ENCODE data around the gene KYNU.
"Not testable (repeated sequence)": the region's sequence is repeated elsewhere in the genome, so short reads cannot be mapped to it uniquely, and the experiment has no call there.

Gene KYNU

GRCh38 chr2:143034292-143035074 is 157.0 kb downstream of the KYNU start:
- DNase-seq = peak; percentile 65

- DNase-seq = no peak
Measured at GRCh38 chr2:143051465-143051864, 174.0 kb downstream of the KYNU start.

DNA sequence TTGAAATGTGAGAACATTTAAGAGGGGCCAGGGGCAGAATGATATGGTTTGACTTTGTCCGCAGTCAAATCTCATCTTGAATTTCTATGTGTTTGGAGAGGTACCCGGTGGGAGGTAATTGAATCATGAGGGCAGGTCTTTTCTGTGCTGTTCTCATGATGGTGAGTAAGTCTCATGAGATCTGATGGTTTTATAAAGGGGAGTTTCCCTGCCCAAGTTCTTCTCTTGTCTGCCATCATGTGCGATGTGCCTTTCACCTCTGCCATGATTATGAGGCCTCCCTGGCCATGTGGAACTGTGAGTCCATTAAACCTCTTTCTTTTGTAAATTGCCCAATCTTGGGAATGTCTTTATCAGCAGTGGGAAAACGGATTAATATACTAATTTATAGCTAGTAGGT is 176.0 kb downstream of the KYNU start:
- not testable (repeated sequence) for DNase-seq

- no peak for DNase-seq
Measured at GRCh38 chr2:143056550-143056949, 179.1 kb downstream of the KYNU start.

- DNase-seq = no peak
Measured at GRCh38 chr2:143058851-143059250, 181.4 kb downstream of the KYNU start.

DNA sequence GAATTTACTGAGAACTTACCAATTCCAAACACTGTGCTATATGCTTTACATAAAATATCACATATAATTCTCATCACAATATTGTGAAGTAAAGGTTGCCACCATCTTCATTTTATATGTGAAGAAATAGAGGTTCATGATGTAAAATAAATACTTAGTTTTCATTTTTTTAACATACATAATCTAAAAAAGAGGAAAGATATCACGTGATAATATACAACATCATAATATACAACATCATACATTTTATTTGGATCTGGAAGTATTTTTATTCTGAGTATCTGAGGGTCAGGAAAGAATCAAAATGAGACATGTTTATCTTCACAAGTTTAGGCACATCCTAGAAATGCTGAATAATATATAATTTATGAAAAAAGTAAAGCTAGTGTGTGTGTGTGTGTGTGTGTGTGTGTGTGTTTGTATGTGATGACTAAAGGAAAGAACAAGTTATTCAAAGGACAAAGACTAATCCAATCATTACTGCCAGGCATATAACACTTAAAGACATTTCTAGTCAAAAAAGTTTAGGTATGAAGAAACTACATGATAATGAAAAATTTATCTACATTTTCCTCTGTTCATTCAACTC is 186.2 kb downstream of the KYNU start:
- DNase-seq = no peak

DNA sequence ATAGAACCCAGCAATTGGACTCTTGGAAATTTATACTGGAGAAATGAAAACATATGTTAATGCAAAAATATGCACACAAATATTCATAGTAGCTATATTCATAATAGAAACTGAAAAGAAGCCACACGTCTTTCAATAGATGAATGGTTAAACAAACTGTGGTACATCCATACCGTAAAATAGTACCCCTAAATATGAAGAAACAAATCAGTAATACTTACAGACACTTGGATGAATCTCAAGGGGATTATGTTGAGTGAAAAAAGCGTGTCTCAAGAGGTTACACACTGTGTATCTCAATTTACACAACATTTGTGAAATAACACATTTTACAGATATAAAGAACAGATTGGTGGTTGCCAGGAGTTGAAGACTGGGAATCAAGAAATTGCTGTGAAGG is 190.6 kb downstream of the KYNU start:
- DNase-seq = no peak

GRCh38 chr2:143068509-143068908 is 191.0 kb downstream of the KYNU start:
- no peak for DNase-seq

DNA sequence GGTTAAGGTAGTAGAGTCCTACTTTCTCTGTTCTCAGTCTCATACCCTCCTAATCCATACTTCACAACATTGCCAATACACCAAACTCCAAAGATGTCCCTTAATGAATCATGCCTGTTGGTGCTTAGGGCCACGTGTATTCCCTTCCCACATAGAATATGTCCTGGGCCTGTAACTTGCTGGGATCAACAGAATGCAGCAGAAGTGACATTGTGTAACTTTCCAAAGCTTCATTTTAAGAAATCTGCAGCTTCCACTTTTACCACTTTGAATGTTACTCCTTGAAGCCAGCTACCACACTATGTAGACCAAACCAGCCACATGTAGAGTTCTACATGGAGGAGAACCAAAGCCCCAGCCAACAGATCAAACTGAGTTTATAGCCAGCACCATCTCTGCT is 193.2 kb downstream of the KYNU start:
- DNase-seq = no peak

DNA sequence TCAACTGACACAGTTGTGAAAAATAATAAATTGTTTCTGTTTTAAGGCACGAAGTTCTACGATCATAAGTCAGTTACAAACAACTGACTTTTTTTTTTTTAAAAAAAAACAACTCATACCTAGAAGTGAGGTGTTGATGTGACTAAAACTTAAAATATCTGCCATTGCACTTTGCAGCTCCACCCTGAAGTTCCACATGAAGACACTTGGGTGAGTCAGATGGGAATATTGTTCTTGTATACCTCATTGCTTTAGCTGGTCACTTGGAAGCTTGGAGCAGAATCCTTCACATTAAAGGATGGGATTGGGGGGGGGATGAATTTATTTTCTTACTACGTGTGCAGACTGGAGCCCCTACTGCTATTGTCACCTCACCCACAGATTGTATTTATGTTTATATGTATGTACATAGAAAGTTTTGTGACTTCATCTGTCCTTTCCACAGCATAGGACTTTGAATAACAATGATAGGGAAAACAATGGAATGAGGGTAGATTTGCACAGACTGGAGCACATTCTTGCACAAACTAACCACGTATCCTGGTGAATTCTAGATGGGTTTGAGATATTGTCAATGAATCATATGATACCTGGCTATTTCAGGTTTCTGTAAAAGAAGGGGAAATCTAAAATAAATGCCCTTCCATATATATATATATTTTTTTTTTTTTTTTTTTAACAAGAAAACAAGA is 193.9 kb downstream of the KYNU start:
- no peak for DNase-seq

DNA sequence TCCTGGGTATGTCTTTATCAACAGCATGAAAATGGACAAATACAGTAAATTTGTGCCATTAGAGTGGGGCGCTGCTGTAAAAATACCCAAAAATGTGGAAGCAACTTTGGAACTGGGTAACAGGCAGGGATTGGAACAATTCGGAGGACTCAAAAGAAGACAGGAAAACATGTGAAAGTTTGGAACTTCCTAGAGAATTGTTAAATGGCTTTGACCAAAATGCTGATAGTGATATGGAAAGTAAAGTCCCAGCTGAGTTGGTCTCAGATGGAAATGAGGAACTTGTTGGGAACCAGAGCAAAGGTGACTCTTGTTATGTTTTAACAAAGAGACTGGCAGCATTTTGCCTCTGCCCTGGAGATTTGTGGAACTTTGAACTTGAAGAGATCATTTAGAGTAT is 197.4 kb downstream of the KYNU start:
- DNase-seq = not testable (repeated sequence)

GRCh38 chr2:143075711-143076110 is 198.2 kb downstream of the KYNU start:
- no peak for DNase-seq

- DNase-seq = no peak
Measured at GRCh38 chr2:143078104-143078503, 200.6 kb downstream of the KYNU start.

DNA sequence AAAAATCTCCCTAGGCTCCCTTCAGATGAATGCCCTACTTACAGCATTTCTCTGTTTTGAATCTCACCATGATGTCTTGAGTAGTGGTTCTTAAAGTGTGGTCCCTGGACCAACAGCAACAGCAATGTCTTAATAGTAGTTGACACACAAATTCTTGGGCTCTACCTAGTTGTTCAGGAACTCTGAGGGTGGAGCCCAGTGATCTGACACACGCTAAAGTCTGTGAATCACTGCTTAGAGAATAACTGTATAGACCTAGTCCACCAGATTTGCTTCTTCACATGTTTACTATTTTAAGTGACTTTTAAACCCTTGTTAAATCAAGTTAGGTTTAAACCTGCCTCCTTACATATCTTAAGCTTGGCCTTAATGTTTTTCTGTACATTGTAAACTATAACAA is 204.2 kb downstream of the KYNU start:
- no peak for DNase-seq

- DNase-seq = no peak
Measured at GRCh38 chr2:143083636-143084035, 206.2 kb downstream of the KYNU start.

DNA sequence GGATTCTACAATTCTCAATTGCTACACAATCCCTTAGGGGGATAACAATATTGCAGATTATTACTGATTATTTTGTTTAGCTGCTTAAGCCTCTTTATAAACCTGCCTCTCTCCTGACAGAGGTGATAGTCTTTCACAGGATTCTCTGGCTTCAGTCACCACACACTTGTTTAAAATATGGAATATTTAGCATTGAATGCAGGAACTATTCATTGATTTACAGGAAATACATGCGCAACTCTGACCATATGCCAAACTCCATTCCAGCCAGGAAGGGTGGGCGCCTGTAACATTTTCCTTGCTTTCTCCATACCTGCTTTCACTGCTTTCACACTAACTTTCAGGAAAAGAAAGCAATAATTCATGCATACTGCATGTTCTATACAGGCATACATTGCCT is 207.0 kb downstream of the KYNU start:
- DNase-seq = no peak

- no peak for DNase-seq
Measured at GRCh38 chr2:143085125-143085784, 207.8 kb downstream of the KYNU start.

DNA sequence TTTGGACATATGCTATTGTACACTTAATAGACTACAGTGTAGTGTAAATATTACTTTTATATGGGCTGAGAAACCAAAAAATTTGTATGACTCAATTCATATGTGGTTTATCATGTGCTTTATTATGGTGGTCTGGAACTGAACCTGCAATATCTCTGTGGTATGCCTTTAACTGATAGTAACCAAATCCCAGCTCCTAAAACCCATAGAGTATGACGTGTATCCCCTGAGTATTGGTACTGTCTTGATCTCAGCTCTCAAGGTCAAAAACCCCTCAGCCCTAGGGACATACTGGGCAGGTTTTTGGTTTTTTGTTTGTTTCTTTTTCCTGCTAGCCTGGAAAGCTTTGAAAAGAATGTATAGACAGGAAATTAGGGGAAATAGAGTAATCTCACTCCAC is 209.6 kb downstream of the KYNU start:
- no peak for DNase-seq

GRCh38 chr2:143088388-143088787 is 210.9 kb downstream of the KYNU start:
- no peak for DNase-seq

DNA sequence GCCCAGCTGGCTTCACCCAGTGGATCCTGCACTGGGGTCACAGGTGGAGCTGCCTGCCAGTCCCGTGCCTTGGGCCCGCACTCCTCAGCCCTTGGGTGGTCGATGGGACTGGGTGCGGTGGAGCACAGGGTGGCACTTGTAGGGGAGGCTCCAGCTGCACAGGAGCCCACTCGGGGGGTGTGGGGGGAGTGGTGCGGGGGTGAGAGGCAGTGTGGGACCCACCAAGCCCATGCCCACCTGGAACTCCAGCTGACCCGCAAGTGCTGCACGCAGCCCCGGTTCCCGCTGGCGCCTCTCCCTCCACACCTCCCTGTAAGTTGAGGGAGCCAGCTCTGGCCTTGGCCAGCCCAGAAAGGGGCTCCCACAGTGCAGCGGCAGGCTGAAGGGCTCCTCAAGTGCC is 212.1 kb downstream of the KYNU start:
- DNase-seq = not testable (repeated sequence)
